Measurements from ENCODE around the gene SMARCA2. TPM values are rescaled to one million over a fixed set of nuclear protein-coding genes. Genes with fewer than 3 reads are reported as not detected.

SMARCA2 gene
- total RNA-seq, 2 donors from 2014 or later: 118 to 177 TPM

DNA sequence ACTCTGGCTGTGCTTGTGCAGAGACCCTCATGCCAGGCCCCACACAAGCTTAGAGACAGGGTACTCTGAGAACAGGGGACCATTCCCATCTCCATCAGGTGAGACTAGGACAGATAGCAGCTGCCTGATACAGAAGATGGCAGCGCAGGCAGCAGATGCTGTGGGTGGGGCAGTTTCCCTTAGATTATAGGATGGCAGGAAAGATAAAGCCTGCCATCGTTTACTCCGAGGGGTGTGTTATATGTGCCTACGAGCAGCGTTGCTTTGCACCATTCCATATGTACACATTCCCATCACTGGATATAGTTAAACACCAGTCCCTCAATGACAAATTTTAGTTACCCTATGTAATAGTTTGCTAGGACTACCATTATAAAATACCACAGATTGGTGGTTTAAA, 135.2 kb downstream of the SMARCA2 start:
- H3K4me3 ChIP-seq: no peak overlapping the region
- ATAC-seq (ENCODE audit: insufficient number of reproducible peaks, low FRiP score, low read depth): no peak
- DNase-seq (ENCODE audit: low spot score): no peak
- H3K27ac ChIP-seq: no peak overlapping the region
- H3K36me3 ChIP-seq: no peaks in the 10 kb centered on the region
- H3K27me3 ChIP-seq (replicated peaks; ENCODE audit: insufficient read depth): no peaks in the 10 kb centered on the region
- no peaks in the 10 kb centered on the region for H3K9me3 ChIP-seq
- TF ChIP-seq, protein P1, sequence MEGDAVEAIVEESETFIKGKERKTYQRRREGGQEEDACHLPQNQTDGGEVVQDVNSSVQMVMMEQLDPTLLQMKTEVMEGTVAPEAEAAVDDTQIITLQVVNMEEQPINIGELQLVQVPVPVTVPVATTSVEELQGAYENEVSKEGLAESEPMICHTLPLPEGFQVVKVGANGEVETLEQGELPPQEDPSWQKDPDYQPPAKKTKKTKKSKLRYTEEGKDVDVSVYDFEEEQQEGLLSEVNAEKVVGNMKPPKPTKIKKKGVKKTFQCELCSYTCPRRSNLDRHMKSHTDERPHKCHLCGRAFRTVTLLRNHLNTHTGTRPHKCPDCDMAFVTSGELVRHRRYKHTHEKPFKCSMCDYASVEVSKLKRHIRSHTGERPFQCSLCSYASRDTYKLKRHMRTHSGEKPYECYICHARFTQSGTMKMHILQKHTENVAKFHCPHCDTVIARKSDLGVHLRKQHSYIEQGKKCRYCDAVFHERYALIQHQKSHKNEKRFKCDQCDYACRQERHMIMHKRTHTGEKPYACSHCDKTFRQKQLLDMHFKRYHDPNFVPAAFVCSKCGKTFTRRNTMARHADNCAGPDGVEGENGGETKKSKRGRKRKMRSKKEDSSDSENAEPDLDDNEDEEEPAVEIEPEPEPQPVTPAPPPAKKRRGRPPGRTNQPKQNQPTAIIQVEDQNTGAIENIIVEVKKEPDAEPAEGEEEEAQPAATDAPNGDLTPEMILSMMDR (IDR thresholded peaks at IDR 0.05): no peak
- H3K4me1 ChIP-seq (ENCODE audit: control insufficient read depth in 1 of 2, low read depth in 2 of 2): peaks cover 0 to 12% of the 10 kb centered on the region in 2 donors

DNA sequence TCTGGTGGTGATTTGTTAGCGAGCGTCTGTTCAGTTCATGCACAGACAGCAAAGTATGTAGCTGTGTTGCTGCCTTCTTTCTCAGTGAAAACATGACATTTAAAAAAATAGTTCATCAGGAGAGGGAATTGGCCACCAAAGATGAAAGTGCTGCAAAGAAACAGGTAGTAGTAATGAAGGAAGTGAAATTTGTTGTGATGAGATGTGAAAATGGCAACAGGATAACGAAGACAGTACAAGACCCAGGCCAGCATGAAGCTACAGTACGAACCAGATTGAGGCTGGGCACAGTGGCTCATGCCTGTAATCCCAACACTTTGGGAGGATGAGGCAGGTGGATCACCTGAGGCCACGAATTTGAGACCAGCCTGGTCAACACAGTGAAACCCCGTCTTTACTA, 136.0 kb downstream of the SMARCA2 start:
- no peak overlapping the region for H3K27ac ChIP-seq
- H3K9me3 ChIP-seq: no peaks in the 10 kb centered on the region
- ATAC-seq (ENCODE audit: insufficient number of reproducible peaks, low FRiP score, low read depth) (no peak), DNase-seq (ENCODE audit: low spot score) (no peak)
- TF ChIP-seq, protein P1 (IDR thresholded peaks at IDR 0.05): no peak
- H3K27me3 ChIP-seq (replicated peaks; ENCODE audit: insufficient read depth): no peaks in the 10 kb centered on the region
- no peak overlapping the region for H3K4me3 ChIP-seq
- peaks cover 0 to 12% of the 10 kb centered on the region in 2 donors for H3K4me1 ChIP-seq (ENCODE audit: control insufficient read depth in 1 of 2, low read depth in 2 of 2)
- H3K36me3 ChIP-seq: no peaks in the 10 kb centered on the region

DNA sequence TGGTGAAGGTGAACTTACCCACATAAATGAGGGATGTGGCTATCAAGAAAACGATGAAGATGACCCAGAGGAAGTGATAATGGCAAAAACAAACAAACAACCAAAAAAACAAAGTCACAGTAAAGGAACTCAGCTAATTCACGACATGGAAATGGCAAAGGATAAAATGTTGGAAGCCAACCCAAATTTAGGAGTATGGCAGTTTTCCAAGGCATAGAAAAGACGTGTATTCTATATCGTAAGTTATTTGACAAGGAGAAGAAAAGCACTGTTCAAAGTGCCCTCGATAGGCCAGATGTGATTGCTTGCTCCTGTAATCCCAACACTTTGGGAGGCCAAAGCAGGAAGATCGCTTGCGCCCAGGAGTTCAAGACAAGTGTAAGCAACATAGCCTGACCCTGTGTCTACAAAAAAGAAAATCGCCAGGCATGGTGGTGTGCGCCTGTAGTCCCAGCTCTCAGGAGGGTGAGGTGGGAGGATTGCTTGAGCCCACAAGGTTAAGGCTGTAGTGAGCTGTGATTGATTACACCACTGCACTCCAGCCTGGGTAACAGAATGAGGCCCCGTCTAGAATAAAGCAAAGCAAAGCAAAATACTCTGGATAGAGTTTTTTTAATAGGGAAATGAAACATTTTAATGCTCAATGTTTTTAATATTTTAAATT, 138.0 kb downstream of the SMARCA2 start:
- H3K27ac ChIP-seq: no peak overlapping the region
- peaks cover 3 to 22% of the 10 kb centered on the region in 2 donors for H3K4me1 ChIP-seq (ENCODE audit: control insufficient read depth in 1 of 2, low read depth in 2 of 2)
- no peak for ATAC-seq (ENCODE audit: insufficient number of reproducible peaks, low FRiP score, low read depth)
- H3K36me3 ChIP-seq: no peaks in the 10 kb centered on the region
- TF ChIP-seq, protein P1 (IDR thresholded peaks at IDR 0.05): no peak
- no peak overlapping the region for H3K4me3 ChIP-seq
- no peaks in the 10 kb centered on the region for H3K9me3 ChIP-seq
- DNase-seq (ENCODE audit: low spot score): no peak
- H3K27me3 ChIP-seq (replicated peaks; ENCODE audit: insufficient read depth): no peaks in the 10 kb centered on the region

DNA sequence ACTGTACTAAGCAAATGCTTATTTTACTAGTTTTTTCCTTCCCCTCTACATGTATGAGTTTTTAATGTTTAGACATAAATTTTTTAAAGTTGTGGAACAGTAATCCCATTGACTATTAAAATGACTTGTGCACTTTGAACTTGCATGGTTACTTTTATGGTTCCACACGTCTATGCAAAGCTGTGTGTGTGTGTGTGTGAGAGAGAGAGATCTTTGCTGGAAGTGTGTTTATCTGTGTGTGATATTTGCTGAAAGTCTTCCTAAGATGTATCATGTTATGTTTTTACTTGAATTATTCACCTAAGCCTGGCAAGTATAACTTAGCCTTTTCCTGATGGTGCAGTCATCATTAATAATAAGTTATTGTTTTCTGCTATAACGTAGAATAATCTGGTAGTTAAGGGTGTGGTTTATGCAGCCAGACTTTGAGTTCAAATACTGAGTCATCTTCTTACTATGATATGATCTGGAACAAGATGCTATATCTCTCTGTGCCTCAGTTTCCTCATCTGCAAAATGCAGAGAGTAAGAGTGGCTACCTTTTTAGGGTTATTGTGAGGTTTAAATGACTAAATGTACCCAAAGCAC, 138.6 kb downstream of the SMARCA2 start:
- ATAC-seq (ENCODE audit: insufficient number of reproducible peaks, low FRiP score, low read depth) (no peak), DNase-seq (ENCODE audit: low spot score) (no peak)
- H3K36me3 ChIP-seq: no peaks in the 10 kb centered on the region
- no peaks in the 10 kb centered on the region for H3K9me3 ChIP-seq
- no peak overlapping the region for H3K4me3 ChIP-seq
- peaks cover 3 to 22% of the 10 kb centered on the region in 2 donors for H3K4me1 ChIP-seq (ENCODE audit: control insufficient read depth in 1 of 2, low read depth in 2 of 2)
- TF ChIP-seq, protein P1 (IDR thresholded peaks at IDR 0.05): no peak
- H3K27me3 ChIP-seq (replicated peaks; ENCODE audit: insufficient read depth): no peaks in the 10 kb centered on the region
- no peak overlapping the region for H3K27ac ChIP-seq

DNA sequence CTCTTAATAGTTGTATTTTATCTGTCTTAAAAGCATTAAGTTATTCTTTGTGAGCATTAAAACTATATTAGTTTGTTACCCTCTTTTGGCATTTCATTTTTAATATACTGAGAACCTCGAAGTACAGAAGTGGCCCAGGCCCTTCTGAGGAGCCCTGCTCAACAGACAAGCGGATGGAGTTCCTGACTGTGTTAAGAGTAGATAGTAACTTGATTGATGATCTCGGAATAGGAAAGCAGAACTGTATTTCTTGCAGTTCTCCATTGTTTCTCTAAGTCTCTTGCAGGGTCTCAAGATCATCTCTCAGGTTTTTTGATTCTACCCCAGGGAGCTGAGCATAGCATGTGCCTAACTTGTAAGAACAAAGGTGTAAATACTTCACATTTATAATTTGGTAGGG, 139.6 kb downstream of the SMARCA2 start:
- DNase-seq (ENCODE audit: low spot score) (no peak), ATAC-seq (ENCODE audit: insufficient number of reproducible peaks, low FRiP score, low read depth) (no peak)
- H3K4me3 ChIP-seq: no peak overlapping the region
- no peaks in the 10 kb centered on the region for H3K9me3 ChIP-seq
- peaks cover 3 to 22% of the 10 kb centered on the region in 2 donors for H3K4me1 ChIP-seq (ENCODE audit: control insufficient read depth in 1 of 2, low read depth in 2 of 2)
- H3K27ac ChIP-seq: no peak overlapping the region
- H3K27me3 ChIP-seq (replicated peaks; ENCODE audit: insufficient read depth): no peaks in the 10 kb centered on the region
- H3K36me3 ChIP-seq: no peaks in the 10 kb centered on the region
- TF ChIP-seq, protein P1 (IDR thresholded peaks at IDR 0.05): no peak
